Cardiac muscle cell (in vitro differentiated cells and primary cell): ENCODE results near the gene RGS10. TPM values are rescaled to one million over a fixed set of nuclear protein-coding genes. Genes with fewer than 3 reads are reported as not detected.

Source experiments
- DNase-seq, 2 donors: peaks; one replicate each; pipeline versions ENCODE4 v3.0.0 to v3.0.0-alpha.2; 2010 to 2017; ENCODE audit warnings: low read depth in 1 of 2, low spot score in 1 of 2
- H3K27ac ChIP-seq: fragments of 200-600 bp; sonication (generic); 2 replicates; pipeline ENCODE4 v1.5.1; 2016
- H3K27me3 ChIP-seq: fragments of 200-600 bp; sonication (generic); 2 replicates; pipeline ENCODE4 v1.6.0; 2016; ENCODE audit warnings: control low read depth
- H3K36me3 ChIP-seq: fragments of 200-600 bp; sonication (generic); 2 replicates; pipeline ENCODE4 v1.5.1; 2016; ENCODE audit warnings: control low read depth
- H3K4me1 ChIP-seq: fragments of 200-600 bp; sonication (generic); 2 replicates; pipeline ENCODE4 v1.8.1; 2017; ENCODE audit warnings: low read depth, mild to moderate bottlenecking, mixed run types
- H3K4me3 ChIP-seq: fragments of 200-600 bp; sonication (generic); 2 replicates; pipeline ENCODE4 v1.5.1; 2016; ENCODE audit warnings: mild to moderate bottlenecking
- H3K9me3 ChIP-seq: fragments of 200-600 bp; sonication (generic); 2 replicates; pipeline ENCODE4 v1.5.1; 2017; ENCODE audit warnings: low read depth, mild to moderate bottlenecking, control low read depth
- CTCF ChIP-seq: IDR thresholded peaks from 2 replicates; pipeline ENCODE4 v1.5.1; 2012; ENCODE audit warnings: low read depth, mild to moderate bottlenecking, low read length
- polyA plus RNA-seq: library from polyadenylated mRNA; unstranded; fragments of >200 nt; fragmentation: Nextera tagmentation; extraction: Ambion mirVana; gene quantifications from 2 replicates; pipeline ENCODE4 v1.2.1, GENCODE V29; 2016
- total RNA-seq: library from RNA; depleted of rRNA; stranded (reverse); fragments of >200 nt; gene quantifications from 2 replicates; pipeline ENCODE4 v1.2.3, GENCODE V29; 2016

RGS10 gene
- total and polyA plus RNA-seq, 2 experiments from 2014 or later = 0.73 to 1.6 TPM

GRCh38 chr10:119516381-119517234 is 25.9 kb downstream of the RGS10 start:
- H3K27ac ChIP-seq = peak overlapping the region; percentile 45

GRCh38 chr10:119515511-119516045 is 26.9 kb downstream of the RGS10 start:
- peak in 1 of 2 donors; percentile 56 for DNase-seq
- H3K27ac ChIP-seq = peak overlapping the region; percentile 72
- TF ChIP-seq CTCF = no peak
- no peaks in the 10 kb centered on the region for H3K27me3 ChIP-seq
- H3K36me3 ChIP-seq = no peaks in the 10 kb centered on the region
- H3K4me3 ChIP-seq = no peak overlapping the region
- peaks cover 24% of the 10 kb centered on the region for H3K4me1 ChIP-seq
- H3K9me3 ChIP-seq = no peaks in the 10 kb centered on the region

More at GRCh38 chr10:119516381-119517234, 25.9 kb downstream of the RGS10 start:
- TF ChIP-seq CTCF = no peak
- no peaks in the 10 kb centered on the region for H3K27me3 ChIP-seq
- H3K4me1 ChIP-seq = peaks cover 24% of the 10 kb centered on the region
- DNase-seq = peak; percentile 19 to 25
- no peaks in the 10 kb centered on the region for H3K36me3 ChIP-seq
- no peak overlapping the region for H3K4me3 ChIP-seq
- H3K9me3 ChIP-seq = no peaks in the 10 kb centered on the region

GRCh38 chr10:119514819-119515218 is 27.7 kb downstream of the RGS10 start:
- DNase-seq = peak in 1 of 2 donors; percentile 31
- Histone ChIP-seq H3K4me1 (peaks cover 24% of the 10 kb centered on the region), H3K36me3 (no peaks in the 10 kb centered on the region), H3K27ac (peak overlapping the region; percentile 72), H3K27me3 (no peaks in the 10 kb centered on the region), H3K9me3 (no peaks in the 10 kb centered on the region), H3K4me3 (no peak overlapping the region)
- no peak for TF ChIP-seq CTCF

- peaks cover 24% of the 10 kb centered on the region for H3K4me1 ChIP-seq
- no peak for DNase-seq
- H3K36me3 ChIP-seq = no peaks in the 10 kb centered on the region
- no peak overlapping the region for H3K4me3 ChIP-seq
- H3K9me3 ChIP-seq = no peaks in the 10 kb centered on the region
- H3K27ac ChIP-seq = no peak overlapping the region
- no peaks in the 10 kb centered on the region for H3K27me3 ChIP-seq
- TF ChIP-seq CTCF = no peak
Measured at GRCh38 chr10:119511828-119512515, 30.5 kb downstream of the RGS10 start.

GRCh38 chr10:119509909-119510451 is 32.5 kb downstream of the RGS10 start:
- no peaks in the 10 kb centered on the region for H3K36me3 ChIP-seq
- no peak for TF ChIP-seq CTCF
- H3K4me1 ChIP-seq = peaks cover 5% of the 10 kb centered on the region
- no peak overlapping the region for H3K4me3 ChIP-seq
- no peaks in the 10 kb centered on the region for H3K27me3 ChIP-seq
- H3K9me3 ChIP-seq = no peaks in the 10 kb centered on the region
- no peak overlapping the region for H3K27ac ChIP-seq
- peak in 1 of 2 donors; percentile 29 for DNase-seq
